ENCODE data around the gene DHDH. TPM values are rescaled to one million over a fixed set of nuclear protein-coding genes. Genes with fewer than 3 reads are reported as not detected.
A peak's percentile ranks its signal among the peaks of the same experiment; 100 is the strongest.

Gene DHDH
- total RNA-seq, 1 experiment from 2014 or later = 2.0 TPM

- ChIA-PET CTCF (no interaction called here), POLR2A (ENCODE audit: unreplicated experiment) (no interaction called here)
- no peak overlapping the region for H2AFZ ChIP-seq
- no peaks in the 10 kb centered on the region for H3K9me2 ChIP-seq (ENCODE audit: insufficient read depth)
- peaks cover 57% of the 10 kb centered on the region for H3F3A ChIP-seq (ENCODE audit: insufficient read depth, low read depth)
- H3K9me3 ChIP-seq (ENCODE audit: insufficient read depth, low read depth) = no peaks in the 10 kb centered on the region
- intact Hi-C loops (cut with micrococcal nuclease; ENCODE audit: unreplicated experiment) = no loop called here
- peaks cover 21% of the 10 kb centered on the region for H3K79me2 ChIP-seq (ENCODE audit: low read depth)
- DNase-seq = no peak
- H3K4me1 ChIP-seq (replicated peaks; ENCODE audit: insufficient read depth) = peaks cover 21% of the 10 kb centered on the region
- no TSS peak for BruUV-seq (replicated peaks)
- H3K27ac ChIP-seq = no peak overlapping the region
- peaks cover 9% of the 10 kb centered on the region; the same call in 1 of the 2 replicates for H3K36me3 ChIP-seq (ENCODE audit: low read depth)
- no peak overlapping the region for H3K4me3 ChIP-seq
- no peak overlapping the region for H3K4me2 ChIP-seq
- H4K20me1 ChIP-seq (ENCODE audit: insufficient read depth) = no peaks in the 10 kb centered on the region
- no peak for TF ChIP-seq CTCF (conservative IDR thresholded peaks at IDR 0.05)
- TF ChIP-seq EZH2 (IDR thresholded peaks at IDR 0.05; ENCODE audit: low read depth) = no peak
- H3K27me3 ChIP-seq (ENCODE audit: insufficient read depth, low read depth) = no peaks in the 10 kb centered on the region
Observed at GRCh38 chr19:48958006-48958405, 24.5 kb downstream of the DHDH start.

- POLR2A ChIA-PET (ENCODE audit: unreplicated experiment) = no interaction called here
- CTCF ChIA-PET = no interaction called here
- DNase-seq = no peak
- no peak overlapping the region for H3K4me2 ChIP-seq
- no peaks in the 10 kb centered on the region for H3K9me2 ChIP-seq (ENCODE audit: insufficient read depth)
- H2AFZ ChIP-seq = no peak overlapping the region
- no peak overlapping the region for H3K27ac ChIP-seq
- peaks cover 26% of the 10 kb centered on the region for H3K79me2 ChIP-seq (ENCODE audit: low read depth)
- no peak overlapping the region for H3K4me3 ChIP-seq
- no TSS peak for BruUV-seq (replicated peaks)
- peaks cover 72% of the 10 kb centered on the region for H3F3A ChIP-seq (ENCODE audit: insufficient read depth, low read depth)
- no peaks in the 10 kb centered on the region for H3K27me3 ChIP-seq (ENCODE audit: insufficient read depth, low read depth)
- no peaks in the 10 kb centered on the region for H4K20me1 ChIP-seq (ENCODE audit: insufficient read depth)
- TF ChIP-seq CTCF (conservative IDR thresholded peaks at IDR 0.05) = no peak
- TF ChIP-seq EZH2 (IDR thresholded peaks at IDR 0.05; ENCODE audit: low read depth) = no peak
- intact Hi-C loops (cut with micrococcal nuclease; ENCODE audit: unreplicated experiment) = loop anchor here (10.0 kb wide), 1 partner anchor 475 kb away; no protein-coding TSS in a partner anchor
- peaks cover 9% of the 10 kb centered on the region; the same call in 1 of the 2 replicates for H3K36me3 ChIP-seq (ENCODE audit: low read depth)
- no peaks in the 10 kb centered on the region for H3K9me3 ChIP-seq (ENCODE audit: insufficient read depth, low read depth)
- peaks cover 36% of the 10 kb centered on the region for H3K4me1 ChIP-seq (replicated peaks; ENCODE audit: insufficient read depth)
Observed at GRCh38 chr19:48959341-48960239, 26.1 kb downstream of the DHDH start.

GRCh38 chr19:48961051-48961649, 27.7 kb downstream of the DHDH start:
- peak overlapping the region; percentile 95; the same call in 1 of the 2 replicates for H3K27ac ChIP-seq
- peak in 1 of 2 experiments; percentile 21 for DNase-seq
- peaks cover 7% of the 10 kb centered on the region for H4K20me1 ChIP-seq (ENCODE audit: insufficient read depth)
- no TSS peak for BruUV-seq (replicated peaks)
- H3K4me2 ChIP-seq = no peak overlapping the region
- H3K36me3 ChIP-seq (ENCODE audit: low read depth) = peaks cover 12% of the 10 kb centered on the region
- no peaks in the 10 kb centered on the region for H3K9me2 ChIP-seq (ENCODE audit: insufficient read depth)
- intact Hi-C loops (cut with micrococcal nuclease; ENCODE audit: unreplicated experiment) = loop anchor here (10.0 kb wide), 1 partner anchor 476 kb away; no protein-coding TSS in a partner anchor
- CTCF ChIA-PET = no interaction called here
- peaks cover 70% of the 10 kb centered on the region for H3F3A ChIP-seq (ENCODE audit: insufficient read depth, low read depth)
- H3K27me3 ChIP-seq (ENCODE audit: insufficient read depth, low read depth) = no peaks in the 10 kb centered on the region
- H3K79me2 ChIP-seq (ENCODE audit: low read depth) = peaks cover 24% of the 10 kb centered on the region
- TF ChIP-seq CTCF (conservative IDR thresholded peaks at IDR 0.05) = no peak
- TF ChIP-seq EZH2 (IDR thresholded peaks at IDR 0.05; ENCODE audit: low read depth) = no peak
- POLR2A ChIA-PET (ENCODE audit: unreplicated experiment) = interaction anchor here (0.6 to 1.1 kb wide), 3 partner anchors 61 to 150 kb away, joined by 4 to 8 read pairs (median 5); partner anchors contain the start of gene NUCB1
- H2AFZ ChIP-seq = no peak overlapping the region
- no peak overlapping the region for H3K4me3 ChIP-seq
- H3K9me3 ChIP-seq (ENCODE audit: insufficient read depth, low read depth) = no peaks in the 10 kb centered on the region
- H3K4me1 ChIP-seq (replicated peaks; ENCODE audit: insufficient read depth) = peaks cover 29% of the 10 kb centered on the region
